ENCODE data around the gene JAZF1.

DNA sequence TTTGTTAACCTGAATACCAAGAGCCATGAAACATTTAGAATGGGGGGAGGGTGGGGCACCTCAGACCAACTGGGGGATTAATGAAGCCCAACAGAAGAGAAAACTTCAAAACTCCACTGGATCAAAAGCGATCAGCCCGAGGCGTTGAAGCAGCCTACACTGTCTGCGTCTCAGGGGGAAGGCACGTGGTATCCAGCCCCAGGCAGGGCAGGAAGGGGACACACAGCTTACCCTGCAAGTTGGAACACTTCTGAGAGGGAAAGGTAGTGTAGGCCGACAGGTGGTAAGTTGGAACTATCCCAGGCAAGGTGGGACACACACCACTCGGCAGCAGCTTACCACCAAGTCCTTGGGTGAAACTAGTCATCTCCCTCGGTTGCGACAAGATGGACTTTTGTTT, 337.7 kb downstream of the JAZF1 start:
- TF ChIP-seq CTCF (IDR thresholded peaks at IDR 0.05; ENCODE audit: insufficient read depth, low read length, poor library complexity, severe bottlenecking) (no peak), EZH2phosphoT487 (conservative IDR thresholded peaks at IDR 0.05; ENCODE audit: low read length) (no peak)

Data from SU-DHL-6 (cell line).